GM18858 (cell line): ENCODE data around the gene MAD1L1.

Experiments used
- ATAC-seq: cut with Tn5 transposase; IDR thresholded peaks from one replicate; pipeline ENCODE4 v1.9.1; 2021; ENCODE audit not compliant: unreplicated experiment

The MAD1L1 gene

DNA sequence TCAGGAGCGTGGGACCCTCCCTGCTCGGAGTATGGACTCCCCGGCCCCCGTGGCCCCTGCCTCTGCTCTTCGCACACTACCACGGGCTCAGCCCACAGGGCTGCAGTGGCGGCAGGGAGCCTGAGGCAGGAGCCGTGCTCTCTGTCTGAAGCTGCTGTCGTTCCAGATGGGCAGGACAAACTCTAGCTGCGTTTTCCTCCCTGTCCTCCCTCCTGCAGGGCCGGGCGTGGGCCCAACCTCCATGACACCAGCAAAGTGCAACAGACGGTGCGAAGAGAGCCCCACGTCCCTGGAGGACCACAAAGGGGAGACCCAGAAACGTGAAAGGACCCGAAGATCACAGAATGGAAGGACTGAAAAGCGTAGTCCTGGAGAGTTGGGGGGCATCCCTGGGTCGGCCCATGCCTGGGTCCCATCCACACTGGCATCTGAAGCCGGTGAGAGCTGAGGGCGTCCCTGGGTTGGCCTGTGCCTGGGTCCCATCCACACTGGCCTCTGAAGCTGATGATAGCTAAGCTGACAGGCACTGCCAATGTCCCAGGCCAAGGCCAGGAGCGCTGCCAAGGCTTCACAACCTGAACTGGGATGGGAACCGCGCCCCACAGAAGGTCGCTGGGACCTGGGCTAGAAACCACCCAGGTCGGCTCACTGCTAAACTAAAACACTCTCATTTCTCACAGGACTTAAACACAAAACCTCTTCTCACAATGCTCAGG lies 267.0 kb downstream of the MAD1L1 start:
- no peak for ATAC-seq

DNA sequence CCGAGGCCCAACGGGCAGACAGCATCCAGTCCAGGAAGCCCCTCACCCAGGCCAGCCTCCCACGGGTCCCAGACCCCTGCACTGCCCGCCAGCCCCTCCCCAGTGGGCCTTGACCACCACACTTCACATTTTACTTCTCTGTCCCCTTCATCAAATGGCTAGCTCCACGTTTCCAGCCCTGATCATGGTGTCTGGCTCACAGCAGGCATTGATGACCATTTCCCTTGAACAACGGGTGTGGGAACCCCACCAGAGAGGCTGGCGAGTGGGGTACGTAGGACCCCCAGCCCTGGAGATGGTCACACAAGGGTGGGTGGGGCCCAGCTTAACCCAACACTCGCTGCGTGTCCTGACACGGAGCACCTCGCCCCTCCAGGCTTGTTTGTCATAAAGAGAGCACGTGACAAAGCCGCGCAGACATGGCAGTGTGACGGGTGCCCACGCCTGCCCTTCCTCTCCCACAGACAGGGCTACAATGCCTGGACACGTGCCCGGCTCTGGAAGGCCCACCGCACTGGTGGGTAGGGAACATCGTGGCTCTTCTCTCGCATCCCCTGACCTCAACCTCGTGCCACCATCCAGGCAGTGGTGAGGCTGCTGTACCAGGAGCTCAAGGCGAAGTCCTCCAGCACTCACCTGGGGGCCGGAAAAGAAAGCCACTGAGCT lies 267.7 kb downstream of the MAD1L1 start:
- no peak for ATAC-seq

DNA sequence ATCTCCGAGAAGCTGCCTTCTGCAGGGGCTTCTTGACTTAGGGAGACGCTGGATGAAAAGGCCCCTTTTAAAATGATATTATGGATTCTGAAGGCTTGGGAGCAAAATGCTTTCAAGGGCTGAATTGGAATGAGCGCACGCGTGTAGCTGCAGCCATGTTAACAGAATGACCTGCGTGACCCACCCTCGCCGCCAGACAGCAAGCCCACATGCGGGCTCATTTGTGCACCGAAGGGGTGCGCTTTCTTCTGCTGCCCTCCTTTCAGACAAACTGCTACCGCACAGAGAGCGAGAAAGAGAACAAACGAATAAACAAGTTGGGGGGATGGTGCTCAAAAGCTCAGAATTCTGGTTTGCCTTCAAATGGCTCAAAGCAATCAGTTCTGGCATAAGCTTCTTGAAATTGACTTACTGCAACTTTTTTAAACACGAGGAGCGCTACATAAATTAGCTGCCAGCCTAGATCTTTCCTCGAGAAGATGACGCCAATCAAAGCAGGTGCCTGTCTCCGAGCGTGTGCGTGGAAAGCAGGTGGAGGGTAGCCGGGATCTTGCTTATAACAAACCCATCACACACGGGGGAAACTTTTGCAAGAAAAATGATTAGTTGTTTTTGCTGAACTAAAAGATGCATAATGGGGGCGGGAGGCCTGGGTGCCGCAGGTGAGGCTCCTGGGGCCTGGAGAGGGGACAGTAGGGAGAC lies 268.4 kb downstream of the MAD1L1 start:
- no peak for ATAC-seq

GRCh38 chr7:1963575-1963974 lies 269.2 kb downstream of the MAD1L1 start:
- ATAC-seq, result no peak

- ATAC-seq, result no peak
These were observed 271.0 kb downstream of the MAD1L1 start for GRCh38 chr7:1961701-1962276.

- no peak for ATAC-seq
These were observed 273.4 kb downstream of the MAD1L1 start for GRCh38 chr7:1959305-1959704.

DNA sequence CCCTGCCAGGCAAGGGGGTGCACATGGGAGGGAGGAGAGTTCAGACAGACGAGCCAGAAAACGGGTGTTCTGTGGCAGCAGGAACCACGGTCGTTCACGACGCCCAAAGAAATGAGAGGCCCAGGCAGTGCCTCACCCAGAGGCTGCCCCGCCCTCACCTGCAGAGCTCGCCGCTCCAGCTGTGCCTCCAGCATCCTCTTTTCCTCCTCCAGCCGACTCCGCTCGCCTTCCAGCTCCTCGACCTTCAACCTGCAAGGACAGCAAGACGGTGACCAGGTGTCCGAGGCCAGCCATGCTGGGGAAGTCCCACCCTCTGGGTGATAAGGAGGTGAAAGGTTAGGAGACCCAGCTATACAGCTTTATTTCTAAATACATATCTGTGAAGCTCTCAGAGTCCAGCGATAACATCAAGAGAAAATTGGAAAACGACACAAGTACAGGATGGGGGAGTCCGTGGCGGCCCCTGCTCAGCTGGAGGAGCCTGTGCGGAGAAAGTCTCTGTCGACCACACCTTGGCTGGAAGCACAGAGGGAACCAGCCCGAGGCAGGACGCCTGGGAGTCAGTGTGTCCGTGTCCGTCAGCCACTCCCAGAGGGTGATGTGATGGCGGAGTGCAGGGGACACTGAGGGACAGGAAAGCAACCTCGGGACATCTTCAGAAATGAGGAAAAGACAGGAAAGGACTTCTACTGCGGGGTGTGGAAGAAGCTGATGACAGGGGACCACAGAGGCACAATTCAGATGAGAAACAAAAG lies 275.1 kb downstream of the MAD1L1 start:
- ATAC-seq, result no peak

DNA sequence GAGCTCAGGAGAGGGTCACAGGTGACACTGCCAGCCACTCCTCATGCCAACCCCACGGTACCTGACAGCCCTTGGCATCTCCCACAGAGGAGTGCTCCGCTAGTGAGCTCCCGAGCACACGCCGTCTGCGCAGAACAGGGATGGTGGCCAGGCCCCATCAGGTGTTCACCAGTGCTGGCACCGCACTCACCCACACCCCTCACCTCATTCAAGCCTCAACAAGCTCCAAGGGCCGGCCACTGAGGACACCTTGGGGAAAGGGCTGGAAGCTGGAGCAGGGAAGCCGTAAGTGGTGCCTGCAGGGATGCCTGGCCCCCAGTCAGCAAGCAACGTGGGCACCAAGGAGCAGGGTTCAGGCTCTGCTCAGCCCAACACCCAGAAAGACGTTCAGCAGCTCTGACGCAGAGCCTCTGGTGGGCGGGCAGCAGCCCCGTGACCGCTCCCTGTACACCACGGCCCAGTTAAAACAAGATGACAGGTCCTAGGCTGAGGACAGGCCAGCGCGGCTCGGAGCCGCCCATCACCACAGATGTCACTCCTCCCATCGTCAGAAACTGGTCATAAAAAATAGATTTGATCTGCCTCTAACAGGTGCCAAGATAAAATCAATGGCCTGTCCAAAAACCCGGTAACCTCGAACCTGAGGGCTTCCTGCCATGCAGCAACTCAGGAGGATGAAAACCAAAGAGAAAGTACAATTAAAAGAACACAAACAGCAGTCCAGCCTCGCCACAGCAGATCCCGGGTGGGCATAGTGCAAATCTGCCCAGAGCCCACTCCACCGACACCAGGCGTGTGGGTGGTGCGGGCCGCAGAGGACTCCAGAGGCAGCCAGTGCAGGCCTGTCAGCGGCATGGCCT lies 275.9 kb downstream of the MAD1L1 start:
- no peak for ATAC-seq

GRCh38 chr7:1956141-1956540 lies 276.6 kb downstream of the MAD1L1 start:
- no peak for ATAC-seq

DNA sequence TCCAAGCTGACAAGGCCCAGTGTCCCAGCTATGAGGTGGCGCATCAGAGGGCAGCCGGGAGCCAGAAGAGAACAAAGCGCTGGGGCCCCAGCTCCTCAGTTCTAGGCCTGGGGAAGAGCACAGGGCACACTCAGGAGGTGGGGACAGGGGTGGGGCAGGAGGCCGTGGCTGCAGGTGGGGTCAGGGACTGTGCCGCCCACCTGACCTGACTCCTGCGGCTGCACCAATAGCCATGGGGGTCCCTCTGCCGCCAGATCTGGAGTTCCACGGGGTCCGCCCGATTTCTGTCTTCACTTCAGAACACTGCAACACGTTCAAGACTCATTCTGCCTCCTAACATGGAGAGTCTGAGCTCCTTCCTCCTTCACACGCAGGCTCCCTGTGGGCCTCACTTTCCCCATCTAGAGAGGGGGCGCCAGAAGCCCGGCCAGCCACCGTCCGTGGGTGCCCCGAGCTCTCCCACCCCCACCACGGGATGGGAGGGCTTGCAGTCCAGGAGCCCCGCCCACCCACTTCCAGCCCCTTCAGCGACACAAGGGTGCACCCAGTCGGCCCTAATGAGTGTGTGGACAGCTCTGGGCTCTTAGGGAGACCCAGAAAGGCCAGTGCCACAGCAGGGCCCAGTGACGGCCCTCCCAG lies 278.3 kb downstream of the MAD1L1 start:
- ATAC-seq, result no peak

GRCh38 chr7:1953199-1954190 lies 279.2 kb downstream of the MAD1L1 start:
- ATAC-seq, result no peak

DNA sequence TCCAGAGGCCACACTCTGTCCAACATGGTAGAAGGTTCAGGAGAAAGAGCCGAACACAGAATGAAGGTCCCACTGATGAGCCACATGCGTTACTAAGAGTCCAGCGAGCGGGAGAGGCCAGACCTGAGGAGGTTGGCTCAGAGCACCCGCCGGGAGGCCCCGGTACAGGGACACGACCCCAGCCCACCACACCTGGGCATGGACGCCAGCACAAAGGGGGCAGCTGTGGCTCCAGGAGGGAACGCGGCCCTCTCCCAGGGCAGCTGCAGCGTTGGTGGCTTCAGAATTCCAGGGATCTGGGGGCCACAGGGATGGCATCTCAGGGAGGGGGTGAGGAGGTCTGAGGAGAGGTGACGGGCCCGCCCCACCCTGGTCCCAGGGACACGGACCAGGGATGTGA lies 280.0 kb downstream of the MAD1L1 start:
- ATAC-seq, result no peak

DNA sequence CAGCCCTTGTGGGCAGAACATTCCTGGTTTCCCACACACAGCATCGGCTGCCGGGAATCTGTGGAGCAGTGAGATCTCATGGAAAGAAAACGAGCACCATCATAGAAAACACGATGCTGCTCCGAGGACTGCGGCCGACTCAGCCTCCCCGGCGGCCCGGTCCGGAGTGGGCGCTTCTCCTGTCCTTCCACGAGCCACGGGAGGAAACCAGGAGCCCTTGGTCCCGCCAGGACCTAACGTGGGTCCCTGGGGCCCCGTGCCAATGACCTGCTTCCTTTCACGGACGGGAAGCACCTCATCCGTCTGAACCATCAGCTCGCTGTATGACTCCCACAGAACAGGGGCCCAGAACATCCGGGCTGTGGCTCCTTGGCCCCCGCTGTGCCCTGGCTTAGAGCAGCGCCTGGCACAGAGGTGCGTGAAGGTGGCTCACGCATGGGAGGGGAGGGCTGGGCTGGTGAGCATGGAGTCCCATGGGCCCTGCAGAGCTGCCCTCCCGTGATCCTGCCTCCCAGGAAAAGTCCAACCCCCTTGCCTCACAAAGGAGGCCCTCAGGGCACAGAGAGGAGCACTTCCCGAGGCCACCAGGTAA lies 280.5 kb downstream of the MAD1L1 start:
- no peak for ATAC-seq

DNA sequence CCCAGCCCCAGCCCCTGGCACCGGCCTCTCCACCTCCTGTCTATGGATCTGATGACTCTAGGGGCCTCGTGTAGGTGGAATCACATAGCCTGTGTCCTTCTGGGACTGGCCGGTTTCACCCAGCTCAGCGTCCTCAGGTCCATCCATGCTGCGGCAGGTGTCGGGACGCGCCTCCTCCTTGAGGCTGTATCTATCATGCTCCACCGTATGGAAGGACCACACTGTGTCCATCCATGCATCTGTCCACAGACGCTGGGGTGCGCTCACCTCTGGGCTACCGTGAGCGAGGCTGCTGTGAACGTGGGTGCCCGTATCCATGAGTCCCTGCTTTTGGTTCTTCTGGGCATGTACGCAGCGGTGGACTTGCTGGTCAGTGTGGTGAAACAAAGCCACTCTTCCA lies 281.1 kb downstream of the MAD1L1 start:
- no peak for ATAC-seq

- ATAC-seq, result no peak
These were observed 281.6 kb downstream of the MAD1L1 start for GRCh38 chr7:1951159-1951536.

GRCh38 chr7:1950452-1951158 lies 282.1 kb downstream of the MAD1L1 start:
- no peak for ATAC-seq

DNA sequence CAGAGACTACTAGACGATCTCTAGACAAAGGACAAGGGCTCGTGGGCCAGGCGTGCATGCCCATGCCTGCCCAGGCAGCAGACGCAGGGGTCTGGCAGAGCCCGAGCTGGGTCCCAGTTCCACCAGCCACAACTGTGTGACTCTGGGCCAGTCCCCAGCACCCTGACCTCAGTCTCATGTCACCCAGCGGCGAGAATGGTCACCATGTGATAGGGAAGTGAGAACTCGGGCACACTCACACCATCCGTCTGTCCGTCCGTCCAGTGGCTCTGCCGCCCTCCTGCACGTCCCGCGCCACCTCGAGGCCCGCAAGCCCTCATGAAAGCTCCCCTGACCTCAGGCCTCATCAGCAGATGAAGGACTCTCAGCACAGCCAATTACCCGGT lies 282.7 kb downstream of the MAD1L1 start:
- no peak for ATAC-seq

DNA sequence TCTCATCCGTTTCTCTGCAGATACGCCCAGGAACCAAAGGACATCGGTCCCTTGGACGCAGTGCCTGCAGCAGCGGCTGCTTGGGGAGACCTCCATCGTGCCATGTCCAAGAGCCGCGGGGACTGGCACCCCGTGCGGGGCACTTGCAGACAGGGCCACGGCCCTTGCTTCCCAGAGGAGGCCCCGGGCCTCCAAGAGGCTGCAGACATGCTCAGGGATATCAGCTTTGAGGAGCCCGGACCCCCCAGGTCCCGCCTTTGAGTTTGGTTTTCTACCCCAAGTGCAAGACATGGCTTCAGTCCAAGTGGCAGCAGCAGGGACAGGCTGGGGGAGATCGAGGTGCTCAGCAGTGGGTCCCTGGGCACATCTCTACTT lies 283.1 kb downstream of the MAD1L1 start:
- no peak for ATAC-seq
